ENCODE data around the gene RNLS. TPM values are rescaled to one million over a fixed set of nuclear protein-coding genes. Genes with fewer than 3 reads are reported as not detected.

Gene RNLS
- total RNA-seq, 2 experiments from 2014 or later, result not detected

DNA sequence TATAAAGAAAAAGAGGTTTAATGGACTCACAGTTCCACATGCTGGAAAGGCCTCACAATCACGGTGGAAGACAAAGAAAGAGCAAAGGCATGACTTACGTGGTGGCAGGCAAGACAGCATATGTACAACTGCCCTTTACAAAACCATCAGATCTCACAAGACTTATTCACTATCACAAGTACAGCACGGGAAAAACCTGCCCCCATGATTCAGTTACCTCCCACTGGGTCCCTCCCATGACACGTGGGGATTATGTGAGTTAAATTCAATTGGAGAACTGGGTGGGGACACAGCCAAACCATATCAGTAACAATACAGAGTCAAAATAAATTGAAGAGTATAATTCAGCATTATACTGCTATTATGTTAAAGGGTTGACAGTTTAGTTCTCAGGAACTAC lies 37.8 kb downstream of the RNLS start:
- TF ChIP-seq EZH2phosphoT487 (IDR thresholded peaks at IDR 0.05; ENCODE audit: borderline replicate concordance, low read depth, low read length) (no peak), CTCF (conservative IDR thresholded peaks at IDR 0.05; ENCODE audit: low read length) (no peak)
- CTCF ChIA-PET (ENCODE audit: unreplicated experiment), result no interaction called here
- Histone ChIP-seq H3K4me2 (ENCODE audit: low read length) (no peak overlapping the region), H3K4me3 (ENCODE audit: low read depth, low read length, poor library complexity, severe bottlenecking) (no peak overlapping the region), H3K79me2 (ENCODE audit: insufficient read depth, low read depth, low read length) (no peaks in the 10 kb centered on the region), H2AFZ (ENCODE audit: low read length) (no peak overlapping the region), H3K9me3 (ENCODE audit: low read length) (no peaks in the 10 kb centered on the region), H3K4me1 (ENCODE audit: insufficient read depth, low read length, poor library complexity, severe bottlenecking) (no peaks in the 10 kb centered on the region), H3K36me3 (ENCODE audit: insufficient read depth, low read length) (no peaks in the 10 kb centered on the region), H4K20me1 (ENCODE audit: insufficient read depth, low read length) (no peaks in the 10 kb centered on the region), H3K9me2 (ENCODE audit: insufficient read depth, low read length) (no peaks in the 10 kb centered on the region), H3K27ac (ENCODE audit: low read depth, low read length, poor library complexity, severe bottlenecking) (no peak overlapping the region)
- no TSS peak for BruUV-seq (replicated peaks)
- intact Hi-C loops (cut with micrococcal nuclease; ENCODE audit: unreplicated experiment), result no loop called here
- no peak for DNase-seq (ENCODE audit: low spot score)
- POLR2A ChIA-PET, result no interaction called here

GRCh38 chr10:88544140-88544870 lies 38.8 kb downstream of the RNLS start:
- CTCF ChIA-PET (ENCODE audit: unreplicated experiment), result interaction anchor here (1.5 kb wide), 1 partner anchor 23 kb away, joined by 3 read pairs; no protein-coding TSS in a partner anchor
- intact Hi-C loops (cut with micrococcal nuclease; ENCODE audit: unreplicated experiment), result no loop called here
- Histone ChIP-seq H4K20me1 (ENCODE audit: insufficient read depth, low read length) (no peaks in the 10 kb centered on the region), H3K9me3 (ENCODE audit: low read length) (no peaks in the 10 kb centered on the region), H3K79me2 (ENCODE audit: insufficient read depth, low read depth, low read length) (no peaks in the 10 kb centered on the region), H3K36me3 (ENCODE audit: insufficient read depth, low read length) (no peaks in the 10 kb centered on the region), H3K9me2 (ENCODE audit: insufficient read depth, low read length) (no peaks in the 10 kb centered on the region), H3K4me3 (ENCODE audit: low read depth, low read length, poor library complexity, severe bottlenecking) (no peak overlapping the region), H3K27ac (ENCODE audit: low read depth, low read length, poor library complexity, severe bottlenecking) (no peak overlapping the region), H3K4me2 (ENCODE audit: low read length) (no peak overlapping the region), H3K4me1 (ENCODE audit: insufficient read depth, low read length, poor library complexity, severe bottlenecking) (no peaks in the 10 kb centered on the region), H2AFZ (ENCODE audit: low read length) (no peak overlapping the region)
- DNase-seq (ENCODE audit: low spot score), result no peak
- TF ChIP-seq EZH2phosphoT487 (IDR thresholded peaks at IDR 0.05; ENCODE audit: borderline replicate concordance, low read depth, low read length), result no peak
- no peak for TF ChIP-seq CTCF (conservative IDR thresholded peaks at IDR 0.05; ENCODE audit: low read length)
- POLR2A ChIA-PET, result interaction anchor here (0.6 to 0.9 kb wide), 3 partner anchors 18 to 226 kb away, joined by 3 read pairs; no protein-coding TSS in a partner anchor
- no TSS peak for BruUV-seq (replicated peaks)

GRCh38 chr10:88542522-88542921 lies 40.6 kb downstream of the RNLS start:
- no peaks in the 10 kb centered on the region for H3K9me3 ChIP-seq (ENCODE audit: low read length)
- no peak overlapping the region for H2AFZ ChIP-seq (ENCODE audit: low read length)
- POLR2A ChIA-PET, result no interaction called here
- DNase-seq (ENCODE audit: low spot score), result no peak
- intact Hi-C loops (cut with micrococcal nuclease; ENCODE audit: unreplicated experiment), result no loop called here
- H4K20me1 ChIP-seq (ENCODE audit: insufficient read depth, low read length), result no peaks in the 10 kb centered on the region
- TF ChIP-seq EZH2phosphoT487 (IDR thresholded peaks at IDR 0.05; ENCODE audit: borderline replicate concordance, low read depth, low read length) (no peak), CTCF (conservative IDR thresholded peaks at IDR 0.05; ENCODE audit: low read length) (no peak)
- no peak overlapping the region for H3K27ac ChIP-seq (ENCODE audit: low read depth, low read length, poor library complexity, severe bottlenecking)
- BruUV-seq (replicated peaks), result no TSS peak
- H3K36me3 ChIP-seq (ENCODE audit: insufficient read depth, low read length), result no peaks in the 10 kb centered on the region
- H3K79me2 ChIP-seq (ENCODE audit: insufficient read depth, low read depth, low read length), result no peaks in the 10 kb centered on the region
- H3K9me2 ChIP-seq (ENCODE audit: insufficient read depth, low read length), result no peaks in the 10 kb centered on the region
- H3K4me3 ChIP-seq (ENCODE audit: low read depth, low read length, poor library complexity, severe bottlenecking), result no peak overlapping the region
- no peaks in the 10 kb centered on the region for H3K4me1 ChIP-seq (ENCODE audit: insufficient read depth, low read length, poor library complexity, severe bottlenecking)
- no peak overlapping the region for H3K4me2 ChIP-seq (ENCODE audit: low read length)
- CTCF ChIA-PET (ENCODE audit: unreplicated experiment), result no interaction called here

Data from OCI-LY7 (cell line).